GM21360 (cell line): ENCODE results near the gene GTF2F1.
"Not testable (repeated sequence)": the region's sequence is repeated elsewhere in the genome, so short reads cannot be mapped to it uniquely, and the experiment has no call there.

Source experiments
- ATAC-seq: cut with Tn5 transposase; IDR thresholded peaks from one replicate; pipeline ENCODE4 v1.9.1; 2021; ENCODE audit warnings: mild to moderate bottlenecking, moderate library complexity; ENCODE audit not compliant: unreplicated experiment

The GTF2F1 gene, protein sequence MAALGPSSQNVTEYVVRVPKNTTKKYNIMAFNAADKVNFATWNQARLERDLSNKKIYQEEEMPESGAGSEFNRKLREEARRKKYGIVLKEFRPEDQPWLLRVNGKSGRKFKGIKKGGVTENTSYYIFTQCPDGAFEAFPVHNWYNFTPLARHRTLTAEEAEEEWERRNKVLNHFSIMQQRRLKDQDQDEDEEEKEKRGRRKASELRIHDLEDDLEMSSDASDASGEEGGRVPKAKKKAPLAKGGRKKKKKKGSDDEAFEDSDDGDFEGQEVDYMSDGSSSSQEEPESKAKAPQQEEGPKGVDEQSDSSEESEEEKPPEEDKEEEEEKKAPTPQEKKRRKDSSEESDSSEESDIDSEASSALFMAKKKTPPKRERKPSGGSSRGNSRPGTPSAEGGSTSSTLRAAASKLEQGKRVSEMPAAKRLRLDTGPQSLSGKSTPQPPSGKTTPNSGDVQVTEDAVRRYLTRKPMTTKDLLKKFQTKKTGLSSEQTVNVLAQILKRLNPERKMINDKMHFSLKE

DNA sequence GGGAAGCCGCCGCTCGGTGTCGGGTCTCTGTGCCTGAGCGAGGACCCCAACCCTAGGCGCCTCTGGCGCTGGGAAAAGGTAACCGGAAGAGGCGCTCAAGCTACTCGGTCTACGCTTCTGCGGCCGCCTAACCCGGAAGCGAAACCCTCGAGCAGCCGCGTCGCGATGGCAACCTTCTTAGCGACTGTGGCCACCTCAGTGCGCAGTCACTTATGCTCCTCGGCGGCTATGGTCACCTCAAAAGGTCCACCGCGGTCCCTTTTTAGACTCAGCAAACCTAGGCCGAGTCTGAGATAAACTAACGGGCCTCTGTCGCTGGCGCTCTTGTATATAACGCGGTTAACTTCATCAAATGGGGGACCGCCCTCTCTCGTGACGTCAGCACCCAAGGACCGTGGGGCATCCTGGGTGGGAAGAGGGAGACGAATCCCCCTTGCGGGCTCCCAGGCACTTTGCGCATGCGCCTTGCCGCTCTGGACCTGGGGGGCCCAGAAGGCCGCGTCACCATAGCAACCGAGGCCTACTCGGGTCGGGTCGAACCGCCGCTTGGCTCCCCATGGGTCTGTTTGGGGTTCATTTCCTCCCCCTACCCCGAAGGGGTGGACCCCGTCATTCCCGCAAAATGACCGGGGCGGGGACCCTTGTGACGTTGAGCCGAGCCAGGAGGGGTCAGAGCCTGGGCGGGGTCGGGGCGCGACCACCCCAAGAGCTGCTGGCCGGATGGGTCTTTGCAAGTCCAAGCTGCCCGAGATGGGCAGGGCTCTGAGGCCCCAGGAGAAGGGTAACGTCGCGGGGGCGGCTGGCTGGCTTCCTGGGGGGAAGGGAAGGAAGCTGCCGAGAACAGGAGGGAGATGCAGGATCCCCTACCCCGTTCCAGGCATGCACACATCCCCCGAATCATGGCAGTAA, at the start of gene GTF2F1:
TSS of gene GTF2F1 (minus strand) at position 91 of the 909 bp plus-strand sequence. CDS start 169 bp downstream, outside the sequence.
- ATAC-seq, result peak; percentile 68

DNA sequence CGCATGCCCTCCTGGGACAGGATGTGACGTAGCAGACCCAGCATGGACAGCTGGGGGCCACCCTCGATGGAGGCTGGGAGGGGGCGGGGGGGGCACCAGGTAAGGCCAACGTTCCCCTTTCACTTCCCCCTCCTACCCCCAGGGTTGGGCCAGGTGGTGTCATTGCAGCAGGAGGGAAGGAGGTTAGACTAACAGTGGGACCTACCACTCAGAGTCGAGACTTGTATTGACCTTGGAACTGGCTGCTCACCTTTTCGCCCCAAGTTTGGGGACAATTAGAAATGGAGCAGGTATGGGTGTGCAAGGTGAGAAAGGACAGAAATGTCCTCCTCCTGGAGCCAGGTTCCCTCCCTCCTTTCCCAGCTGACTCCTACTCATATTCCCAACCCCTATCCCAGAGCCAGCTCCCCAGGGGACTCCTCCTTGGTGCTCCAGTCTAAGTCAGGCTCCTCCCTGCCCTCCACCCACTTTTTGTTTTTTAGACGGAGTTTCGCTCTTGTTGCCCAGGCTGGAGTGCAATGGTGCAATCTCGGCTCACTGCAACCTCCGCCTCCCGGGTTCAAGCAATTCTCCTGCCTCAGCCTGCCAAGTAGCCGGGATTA, 49.2 kb upstream of the GTF2F1 start:
- no peak for ATAC-seq

DNA sequence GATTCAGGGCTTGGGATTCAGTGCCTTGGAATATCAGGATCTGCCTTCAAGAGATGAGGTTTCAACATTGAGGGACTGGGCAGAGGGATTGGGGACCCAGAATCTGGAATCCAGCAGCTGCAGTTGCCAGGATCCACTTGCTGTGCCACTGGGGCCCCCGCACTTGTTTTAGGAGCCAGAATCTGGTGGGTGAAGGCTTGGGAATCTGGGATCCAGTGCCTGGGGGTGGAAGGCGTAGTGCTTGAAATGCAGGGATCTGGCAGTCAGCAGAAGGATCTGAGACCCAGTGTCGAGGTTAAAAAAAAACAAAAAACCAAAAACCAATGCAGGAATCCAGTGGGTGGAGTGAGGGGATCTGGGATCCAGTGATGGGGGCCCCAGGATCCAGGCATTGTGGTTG, 47.9 kb upstream of the GTF2F1 start:
- ATAC-seq, result no peak

DNA sequence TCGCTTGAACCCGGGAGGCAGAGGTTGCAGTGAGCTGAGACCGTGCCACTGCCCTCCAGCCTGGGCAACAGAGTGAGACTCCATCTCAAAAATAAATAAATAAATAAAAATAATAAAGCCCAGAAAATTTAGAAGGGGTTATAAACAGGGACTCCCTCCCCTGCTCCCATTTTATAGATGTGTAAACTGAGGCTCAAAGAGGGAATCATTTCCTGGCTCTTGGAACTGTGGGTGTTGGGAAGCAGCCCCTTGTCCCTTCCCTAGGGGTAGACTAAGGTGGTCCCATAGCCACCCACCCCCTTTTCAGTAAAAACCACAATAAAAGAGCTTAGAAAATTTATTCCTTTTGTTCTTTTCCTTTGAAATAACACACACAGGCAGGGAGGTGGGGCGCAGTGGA, 46.8 kb upstream of the GTF2F1 start:
- no peak for ATAC-seq

DNA sequence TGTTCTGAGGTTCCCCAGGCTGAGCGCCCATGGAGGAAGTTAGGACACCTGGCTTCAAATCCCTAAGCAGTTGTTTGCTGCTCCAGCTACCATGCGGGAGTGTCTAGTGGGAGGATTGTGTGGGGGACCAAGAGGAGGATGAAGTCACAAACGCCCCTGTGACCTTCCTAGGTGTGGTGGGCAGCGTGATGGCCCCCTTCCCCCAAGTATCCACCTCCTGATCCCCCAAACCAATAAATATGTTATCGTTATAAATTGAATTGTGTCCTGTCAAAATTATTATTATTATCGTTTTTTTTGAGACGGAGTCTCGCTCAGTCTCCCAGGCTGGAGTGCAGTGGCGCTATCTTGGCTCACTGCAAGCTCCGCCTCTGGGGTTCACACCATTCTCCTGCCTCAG, 40.7 kb upstream of the GTF2F1 start, which contains the start of gene SLC25A41:
TSS of gene SLC25A41 (minus strand) at position 101 of the 400 bp plus-strand sequence. CDS start at position 31, 70 bp downstream.
- ATAC-seq, result no peak

DNA sequence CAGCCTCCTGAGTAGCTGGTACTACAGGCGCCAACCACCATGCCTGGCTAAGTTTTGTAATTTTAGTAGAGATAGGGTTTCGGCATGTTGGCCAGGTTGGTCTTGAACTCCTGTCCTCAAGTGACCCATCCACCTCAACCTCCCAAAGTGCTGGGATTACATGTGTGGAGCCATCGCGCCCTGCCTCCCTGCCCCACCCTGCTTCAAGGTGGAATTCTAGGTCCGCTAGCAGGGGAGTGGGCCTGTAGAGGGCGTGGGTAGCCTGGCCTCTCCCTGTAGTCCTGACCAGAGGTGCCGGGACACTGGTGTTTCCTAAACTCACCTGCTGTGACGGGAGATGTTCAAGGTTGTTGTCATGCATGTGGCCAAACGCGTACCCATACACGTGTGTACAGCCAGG, 40.2 kb upstream of the GTF2F1 start:
- ATAC-seq, result no peak

DNA sequence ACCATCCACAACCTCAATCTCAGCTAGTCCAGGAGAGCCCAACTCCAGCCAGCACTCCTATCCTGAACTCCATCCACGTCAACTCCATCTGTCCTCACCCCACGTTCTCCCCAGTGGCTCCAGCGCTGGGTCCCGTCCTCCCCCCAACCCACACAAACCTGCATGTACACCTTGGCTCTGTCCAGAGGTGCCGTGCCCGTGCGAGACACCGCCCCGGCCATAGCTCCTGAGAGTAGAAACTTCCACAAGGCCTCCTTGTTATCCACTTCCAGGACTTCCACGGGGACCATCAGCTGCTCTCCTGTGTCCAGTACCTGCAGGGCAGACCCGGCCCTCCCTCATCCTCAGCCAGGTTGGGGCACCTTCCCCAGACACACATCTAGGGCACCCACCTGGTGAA, 38.9 kb upstream of the GTF2F1 start:
- no peak for ATAC-seq

DNA sequence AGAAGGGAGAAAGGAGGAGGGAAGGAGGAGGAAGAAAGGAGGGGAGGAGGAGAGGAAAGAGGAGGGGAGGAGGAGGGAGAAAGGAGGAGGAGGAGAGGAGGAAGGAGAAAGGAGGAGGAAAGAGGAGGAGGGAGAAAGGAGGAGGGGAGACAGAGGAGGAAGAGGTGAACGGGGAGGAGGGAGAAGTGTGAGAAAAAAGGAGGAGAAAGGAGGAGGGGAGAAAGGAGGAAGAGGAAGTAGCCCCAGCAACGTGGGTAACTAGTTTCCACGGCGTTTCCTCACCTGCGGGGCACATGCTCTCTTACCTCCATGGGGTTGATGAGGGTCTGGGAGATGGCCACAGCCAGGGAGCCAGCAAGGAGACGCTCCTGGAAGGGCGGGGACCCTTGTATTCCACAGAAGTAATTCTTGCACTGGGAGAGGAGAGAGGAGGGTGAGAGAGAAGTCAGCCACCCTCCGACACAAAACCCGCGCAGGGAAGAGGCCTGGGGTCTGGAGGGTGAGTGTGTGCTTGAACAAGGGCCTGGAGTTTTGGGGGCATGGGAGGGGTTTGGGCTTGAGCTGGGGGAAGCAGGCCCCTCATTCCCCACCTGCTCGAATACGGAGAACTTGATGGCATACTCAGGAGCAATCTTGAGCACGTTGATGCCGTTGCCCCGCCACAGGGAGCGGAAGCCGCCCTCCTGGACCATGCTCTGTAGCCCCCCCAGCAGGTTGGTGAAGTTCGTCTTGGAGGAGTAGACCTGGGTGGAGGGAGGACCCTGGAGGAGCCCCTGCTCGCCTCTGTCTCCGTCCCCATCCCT, 36.7 kb upstream of the GTF2F1 start:
- no peak for ATAC-seq

DNA sequence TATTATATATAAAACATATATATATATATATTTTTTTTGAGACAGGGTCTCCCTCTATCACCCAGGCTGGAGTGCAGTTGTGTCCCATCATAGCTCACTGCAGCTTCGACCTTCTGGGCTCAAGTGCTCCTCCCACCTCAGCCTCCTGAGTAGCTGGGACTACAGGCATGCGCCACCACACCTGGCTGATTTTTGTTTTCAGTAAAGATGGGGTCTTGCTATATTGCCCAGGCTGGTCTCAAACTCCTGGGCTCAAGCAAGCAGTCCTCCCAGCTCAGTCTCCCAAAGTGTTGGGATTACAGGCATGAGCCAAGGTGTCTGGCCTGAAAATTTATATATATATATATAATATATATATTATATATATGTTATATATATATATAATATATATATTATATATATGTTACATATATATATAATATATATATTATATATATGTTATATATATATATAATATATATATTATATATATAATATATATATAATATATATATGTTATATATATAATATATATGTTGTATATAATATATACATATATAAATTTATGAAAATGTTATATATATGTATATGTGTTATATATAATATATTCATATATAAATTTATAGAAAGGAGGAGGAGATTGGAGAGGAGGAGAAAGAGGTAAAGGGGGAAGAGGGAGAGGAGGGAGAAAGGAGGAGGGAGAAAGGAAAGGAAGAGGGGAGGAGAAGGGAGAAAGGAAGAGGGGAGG, 35.9 kb upstream of the GTF2F1 start:
- ATAC-seq, result not testable (repeated sequence)

DNA sequence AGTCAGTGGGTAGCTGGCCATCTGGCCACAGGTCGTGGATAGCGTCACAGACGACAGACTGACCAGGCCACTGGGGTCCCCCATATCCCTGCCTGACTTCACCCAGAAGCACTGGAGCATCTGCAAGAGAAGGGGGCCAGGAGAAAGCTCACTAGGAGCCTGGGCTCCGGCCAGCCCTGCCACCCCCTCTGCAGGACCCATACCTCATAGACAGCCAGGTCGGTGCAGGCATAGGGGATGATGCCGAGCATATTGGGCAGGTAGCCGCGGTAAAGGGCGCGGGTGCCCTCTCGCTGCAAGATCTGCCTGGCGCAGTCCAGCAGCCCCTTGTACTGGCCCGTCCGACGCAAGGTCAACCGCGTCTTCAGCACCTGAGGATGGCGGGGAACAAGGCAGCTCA, 34.2 kb upstream of the GTF2F1 start:
- no peak for ATAC-seq

DNA sequence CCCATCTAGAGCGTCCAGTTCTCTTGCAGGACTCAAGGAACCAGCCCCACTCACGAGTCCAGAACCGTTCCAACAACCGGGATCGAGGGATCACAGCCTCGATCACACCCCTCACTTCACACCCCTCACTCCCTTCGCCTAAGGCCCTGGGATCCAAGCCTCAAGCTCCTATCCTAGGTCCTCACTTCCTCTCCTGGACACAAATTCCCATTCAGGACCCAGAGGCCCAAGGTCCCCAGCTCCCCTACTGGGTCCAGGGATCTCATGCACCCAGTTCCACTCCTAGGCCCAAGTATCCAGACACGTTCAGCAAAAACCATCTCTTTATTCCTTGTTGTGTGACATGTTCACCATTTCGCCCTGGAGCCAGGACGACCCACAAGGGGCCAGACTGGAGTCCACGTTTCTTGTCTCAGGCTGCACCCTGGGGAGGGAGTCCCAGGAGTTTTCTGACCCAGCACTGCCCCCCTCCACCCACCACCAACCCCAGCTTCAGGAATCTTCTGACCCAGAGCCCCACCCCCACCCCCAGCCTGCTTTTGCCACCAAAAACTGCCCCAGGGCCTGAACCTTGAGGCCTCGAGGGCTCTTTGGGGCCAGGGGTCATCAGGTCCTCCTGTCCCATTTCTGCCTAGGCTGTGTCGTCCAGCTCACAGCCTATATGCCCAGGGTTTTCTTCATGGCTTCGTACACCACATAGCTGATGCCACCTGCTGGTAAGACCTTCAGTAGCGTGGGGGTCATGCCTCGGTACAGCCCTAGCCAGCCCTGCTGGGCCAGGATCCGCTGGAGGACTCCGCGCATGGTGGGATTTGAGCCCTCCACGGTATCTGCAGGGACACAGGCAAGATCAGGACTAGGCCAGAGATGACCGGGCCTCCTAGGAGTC, 33.0 kb upstream of the GTF2F1 start:
- no peak for ATAC-seq

DNA sequence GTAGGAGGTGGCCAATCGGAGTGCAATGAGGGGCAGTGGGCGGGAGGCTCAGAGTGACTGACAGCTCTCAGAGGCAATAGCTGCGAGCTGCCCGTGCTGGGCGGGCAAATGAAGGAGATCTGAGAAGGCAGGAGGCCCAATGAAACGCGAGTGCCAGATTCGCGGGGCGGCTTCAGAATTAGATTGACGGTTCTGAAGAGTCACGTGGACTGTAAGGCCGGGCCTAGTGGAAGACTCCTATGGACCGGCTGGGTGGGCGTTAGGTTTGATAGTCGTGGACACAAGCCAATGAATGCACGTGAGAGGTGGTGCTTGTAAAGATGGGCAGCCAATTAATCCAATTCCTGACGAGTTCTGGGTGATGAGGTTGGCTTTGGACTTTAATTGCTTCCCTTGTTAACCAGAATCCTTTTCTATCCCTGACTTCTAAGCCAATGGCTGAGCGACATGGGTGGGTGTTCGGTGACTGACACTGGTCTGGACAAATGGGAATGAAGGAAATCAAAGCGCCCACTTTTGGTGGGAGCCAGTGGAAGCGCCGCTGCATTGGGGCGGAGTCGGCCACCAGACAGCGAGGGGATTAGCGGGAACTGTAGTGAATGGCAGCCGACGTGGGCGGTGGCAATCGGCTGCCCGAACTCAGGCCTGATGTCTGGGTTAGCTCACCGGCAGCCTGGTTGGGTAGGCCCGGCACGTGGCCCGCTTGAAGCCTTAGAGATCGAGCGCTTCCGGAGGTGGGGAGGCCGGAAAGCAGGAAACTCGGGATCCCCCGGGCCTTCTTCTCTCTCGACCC, 32.2 kb upstream of the GTF2F1 start:
- ATAC-seq, result peak; percentile 81

DNA sequence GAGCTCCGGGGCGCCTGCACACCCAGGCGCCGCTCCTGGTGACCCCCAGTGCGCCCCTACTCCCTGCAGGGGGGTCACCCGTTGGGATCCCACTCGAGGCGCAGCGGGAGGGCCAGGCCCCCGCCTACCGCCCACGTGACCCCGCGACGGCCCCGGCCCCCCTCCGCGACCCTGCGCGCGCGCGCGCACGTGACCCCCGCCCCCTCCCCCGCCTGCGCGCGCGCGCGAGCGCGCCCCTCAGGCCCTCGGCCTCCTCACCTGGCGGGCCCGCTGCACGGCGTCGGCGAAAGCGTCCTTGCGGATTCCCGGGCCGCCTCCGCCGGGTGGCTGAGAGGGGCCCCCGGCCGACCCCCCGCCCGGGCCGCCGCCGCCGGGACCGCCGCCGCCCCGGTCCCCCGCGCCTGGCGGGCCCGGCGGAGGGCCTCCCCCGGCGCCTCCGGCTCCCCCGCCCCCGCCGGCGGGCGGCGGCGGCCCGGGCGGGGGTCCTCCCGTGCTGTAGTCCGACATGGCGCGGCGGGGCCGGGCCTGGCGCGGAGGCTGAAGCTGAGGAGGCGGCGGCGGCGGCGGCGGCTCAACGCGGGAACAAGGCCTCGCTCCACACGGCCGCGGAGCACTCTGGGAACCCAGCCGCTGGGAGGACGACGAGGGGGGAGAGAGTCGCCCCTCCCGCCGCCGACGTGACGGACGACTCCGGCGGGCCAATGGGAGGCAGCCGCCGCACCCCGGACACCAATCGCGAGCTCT, 31.4 kb upstream of the GTF2F1 start, which contains the start of gene KHSRP:
TSS of gene KHSRP (minus strand) at position 617 of the 744 bp plus-strand sequence. CDS start at position 507, 110 bp downstream.
- ATAC-seq, result no peak

DNA sequence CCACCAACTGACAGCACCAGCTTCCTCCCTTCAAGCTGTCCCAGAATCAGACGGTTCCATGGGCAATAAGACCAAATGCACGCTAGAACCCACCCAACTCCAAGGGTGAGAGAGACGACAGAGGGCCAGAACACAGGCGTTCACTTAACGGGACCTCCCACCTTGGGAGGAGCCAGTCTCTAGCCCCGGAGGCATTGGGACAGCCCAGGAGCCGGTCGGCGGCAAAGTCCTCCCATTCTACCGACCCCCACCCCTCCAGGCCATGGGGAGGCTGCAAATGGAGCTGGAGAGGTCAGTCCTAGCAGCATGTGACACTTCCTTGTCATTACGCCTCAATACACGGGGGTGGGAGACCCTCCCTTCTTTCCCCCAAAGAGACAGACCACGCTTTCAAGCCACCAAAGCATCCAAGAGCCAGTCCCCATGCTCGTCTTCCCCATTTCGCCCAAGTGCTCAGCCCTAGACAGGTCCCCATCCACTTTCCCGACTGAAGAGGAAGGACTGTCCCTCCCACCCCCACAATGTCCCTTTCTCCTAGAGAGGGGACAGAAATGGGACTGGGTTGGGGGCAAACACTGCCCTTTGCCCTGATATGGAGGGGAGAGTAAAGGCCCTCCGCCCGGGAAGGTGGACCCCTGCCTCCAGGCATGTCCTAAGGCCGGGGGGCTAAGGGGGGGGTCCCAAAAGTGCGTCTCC, 30.7 kb upstream of the GTF2F1 start:
- ATAC-seq, result no peak

DNA sequence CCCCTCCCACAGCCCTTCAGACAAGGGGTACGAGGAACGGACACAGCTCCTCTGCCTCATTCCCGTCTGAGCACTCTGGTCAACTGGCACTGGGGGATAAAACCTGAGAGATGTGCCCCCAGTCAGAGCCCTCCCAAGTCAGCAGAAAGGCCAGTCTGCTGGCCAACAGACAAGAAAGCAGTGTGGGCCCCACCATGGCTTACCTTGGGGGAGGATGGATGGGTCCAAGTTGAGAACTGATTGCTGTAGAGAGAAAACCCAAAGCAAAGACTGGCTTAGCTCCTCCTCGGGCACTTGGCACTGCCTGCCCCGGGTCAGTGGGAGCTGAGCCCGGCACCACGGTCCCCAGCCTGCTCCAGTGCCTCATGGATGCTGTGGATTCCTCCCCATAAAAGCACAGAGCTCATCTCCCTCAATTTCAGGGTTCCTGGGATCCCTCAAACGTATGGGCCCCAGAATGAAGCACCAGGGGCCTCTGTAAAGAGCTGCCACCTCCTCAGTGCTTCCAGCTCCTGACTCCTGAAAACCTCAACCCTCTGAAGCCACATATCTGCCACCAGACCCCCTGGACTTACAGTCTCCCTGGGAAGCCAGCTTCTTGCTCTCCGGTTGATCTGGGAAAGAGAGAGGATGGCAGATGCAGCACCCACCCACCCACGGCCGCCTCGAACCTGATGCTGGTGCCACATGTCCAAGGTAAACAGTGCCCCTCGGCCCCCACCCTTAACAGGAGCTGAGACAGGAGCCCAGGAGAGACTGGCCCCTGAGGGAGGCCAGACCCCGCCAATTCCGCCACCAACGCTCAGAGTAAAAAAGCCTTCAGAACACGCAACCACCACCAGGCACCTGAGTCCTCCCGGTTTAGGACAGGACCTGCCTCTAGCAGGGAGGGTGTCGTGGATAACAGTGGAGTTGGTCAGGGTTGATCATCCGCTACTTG, 28.4 kb upstream of the GTF2F1 start:
- no peak for ATAC-seq
